GF-D8 (cell line): ENCODE results near the gene BIK.
"Not testable (repeated sequence)": the region's sequence is repeated elsewhere in the genome, so short reads cannot be mapped to it uniquely, and the experiment has no call there.

ENCODE experiments used
- DNase-seq: peaks from one replicate; lab custom pipeline; 2025; lab: John Stamatoyannopoulos, UW

The BIK gene

GRCh38 chr22:43136255-43136654 is 25.7 kb downstream of the BIK start:
- DNase-seq = no peak

DNA sequence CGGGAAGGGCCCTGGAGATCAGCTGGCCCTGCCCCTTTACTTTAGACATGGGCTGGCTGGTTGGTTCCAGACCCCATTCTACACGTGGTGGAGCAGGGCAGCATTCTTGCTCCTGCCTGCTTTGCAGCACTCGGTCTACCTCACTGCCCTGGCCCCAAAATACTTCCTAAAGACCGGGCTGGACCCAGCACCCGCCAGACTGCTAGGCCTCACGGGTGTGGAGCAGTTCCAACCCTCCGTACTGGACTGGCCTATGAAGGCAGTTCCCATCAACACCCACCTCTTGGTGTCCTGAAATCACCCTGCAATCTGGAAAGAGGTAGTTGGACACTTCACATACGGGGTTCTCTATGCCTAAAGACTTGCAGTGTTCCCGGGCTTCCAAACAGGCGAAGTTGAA is 26.3 kb downstream of the BIK start:
- no peak for DNase-seq

DNA sequence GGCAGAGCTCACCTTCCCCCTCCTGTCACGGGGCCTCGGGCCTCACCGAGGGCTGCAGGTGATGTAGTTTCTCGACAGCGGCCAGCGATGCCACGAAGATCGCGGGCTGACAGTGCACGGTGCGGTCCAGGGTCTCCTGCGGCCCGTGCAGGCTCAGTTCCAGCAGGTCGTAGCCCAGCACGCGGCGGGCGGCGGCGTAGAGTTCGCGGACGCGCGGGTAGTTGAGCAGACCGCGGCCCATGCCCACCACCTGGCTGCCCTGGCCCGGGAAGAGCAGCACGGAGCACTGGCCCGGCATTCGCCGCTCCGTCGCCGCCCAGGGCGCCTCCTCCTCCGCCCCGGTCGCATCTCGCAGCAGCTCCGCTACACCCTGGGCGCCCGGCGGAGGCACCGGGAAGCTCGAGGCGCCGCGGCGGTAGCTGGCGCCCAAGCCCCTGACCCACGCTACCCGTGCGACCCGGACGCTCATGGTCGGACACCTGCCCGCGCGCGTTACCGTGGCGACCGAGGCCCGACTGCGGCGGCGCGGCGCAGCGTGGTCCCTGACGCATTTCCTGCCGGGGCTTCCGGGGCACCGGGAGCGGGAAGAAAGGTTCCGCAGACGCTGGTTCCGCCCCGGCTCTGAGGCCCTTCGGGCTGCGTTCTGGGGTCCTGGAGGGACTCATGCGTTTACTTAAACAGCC is 32.5 kb downstream of the BIK start, which contains the start of gene MCAT:
TSS of gene MCAT (minus strand) at position 519 of the 683 bp plus-strand sequence. CDS start at position 469, 50 bp downstream.
- peak; percentile 47 for DNase-seq

DNA sequence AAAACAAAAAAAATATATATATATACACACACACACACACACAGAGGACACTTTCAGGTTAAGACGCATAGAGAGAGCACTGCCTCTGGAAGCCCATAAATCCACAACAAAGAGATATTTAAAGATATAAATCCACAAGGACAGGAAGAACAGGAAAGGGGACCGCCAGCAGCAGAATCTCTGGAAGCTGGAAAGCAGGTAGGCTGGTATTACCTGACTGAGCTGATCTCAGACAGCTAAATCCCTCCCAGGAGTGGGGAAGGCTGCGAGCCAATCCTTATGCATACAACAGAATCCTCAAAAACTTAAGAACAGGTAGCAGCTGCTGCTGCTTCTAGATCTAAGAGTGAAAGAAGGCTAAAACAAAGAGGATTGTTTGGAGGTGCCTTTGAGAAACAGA is 34.4 kb downstream of the BIK start:
- DNase-seq = no peak

- not testable (repeated sequence) for DNase-seq
Measured at GRCh38 chr22:43145371-43145770, 34.8 kb downstream of the BIK start.

DNA sequence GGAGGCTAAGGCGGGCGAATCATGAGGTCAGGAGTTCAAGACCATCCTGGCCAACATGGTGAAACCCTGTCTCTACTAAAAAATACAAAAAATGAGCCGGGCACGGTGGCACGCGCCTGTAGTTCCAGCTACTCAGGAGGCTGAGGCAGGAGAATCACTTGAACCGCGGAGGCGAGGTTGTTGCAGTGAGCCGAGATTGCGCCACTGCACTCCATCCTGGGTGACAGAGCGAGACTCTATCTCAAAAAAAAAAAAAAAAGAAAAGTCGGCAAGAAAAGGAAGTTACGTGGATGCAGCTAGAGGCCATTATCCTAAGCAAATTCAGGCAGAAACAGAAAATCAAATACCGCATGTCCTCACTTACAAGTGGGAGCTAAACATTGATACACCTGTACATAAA is 35.8 kb downstream of the BIK start:
- DNase-seq = peak; percentile 66

GRCh38 chr22:43147821-43148220 is 37.3 kb downstream of the BIK start:
- DNase-seq = peak; percentile 89

- peak; percentile 83 for DNase-seq
Measured at GRCh38 chr22:43148581-43148980, 38.0 kb downstream of the BIK start.

GRCh38 chr22:43150731-43151206 is 40.2 kb downstream of the BIK start:
- DNase-seq = no peak

- DNase-seq = peak; percentile 24
Measured at GRCh38 chr22:43151251-43152002, 40.9 kb downstream of the BIK start, which contains the start of gene TSPO. Gene TSPO (plus strand): TSS chr22:43151559. CDS start chr22:43159239, 7,680 bp downstream.

DNA sequence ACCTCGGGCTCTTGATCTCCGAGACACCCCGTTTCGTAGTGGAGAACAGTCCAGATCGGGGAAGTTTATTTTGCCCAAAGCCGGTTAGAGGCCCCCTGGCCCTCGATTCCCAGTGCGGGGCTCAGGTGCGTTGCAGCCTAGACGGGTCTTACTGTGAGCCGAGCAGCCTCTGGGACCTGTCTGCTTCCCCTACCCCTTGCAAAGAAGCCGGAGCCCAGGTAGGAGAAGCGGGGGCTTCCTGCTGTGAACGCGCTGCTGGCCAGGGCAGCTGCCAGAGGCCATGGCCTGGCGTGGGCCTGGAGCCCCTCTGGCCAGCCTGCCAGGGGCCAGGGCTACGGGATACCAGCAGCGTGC is 41.4 kb downstream of the BIK start:
- DNase-seq = no peak

GRCh38 chr22:43152357-43153071 is 42.0 kb downstream of the BIK start:
- DNase-seq = peak; percentile 8

- DNase-seq = no peak
Measured at GRCh38 chr22:43153899-43154298, 43.3 kb downstream of the BIK start.

- DNase-seq = no peak
Measured at GRCh38 chr22:43154887-43155536, 44.5 kb downstream of the BIK start.

- DNase-seq = no peak
Measured at GRCh38 chr22:43155789-43156188, 45.2 kb downstream of the BIK start.

- no peak for DNase-seq
Measured at GRCh38 chr22:43156413-43156812, 45.9 kb downstream of the BIK start.

DNA sequence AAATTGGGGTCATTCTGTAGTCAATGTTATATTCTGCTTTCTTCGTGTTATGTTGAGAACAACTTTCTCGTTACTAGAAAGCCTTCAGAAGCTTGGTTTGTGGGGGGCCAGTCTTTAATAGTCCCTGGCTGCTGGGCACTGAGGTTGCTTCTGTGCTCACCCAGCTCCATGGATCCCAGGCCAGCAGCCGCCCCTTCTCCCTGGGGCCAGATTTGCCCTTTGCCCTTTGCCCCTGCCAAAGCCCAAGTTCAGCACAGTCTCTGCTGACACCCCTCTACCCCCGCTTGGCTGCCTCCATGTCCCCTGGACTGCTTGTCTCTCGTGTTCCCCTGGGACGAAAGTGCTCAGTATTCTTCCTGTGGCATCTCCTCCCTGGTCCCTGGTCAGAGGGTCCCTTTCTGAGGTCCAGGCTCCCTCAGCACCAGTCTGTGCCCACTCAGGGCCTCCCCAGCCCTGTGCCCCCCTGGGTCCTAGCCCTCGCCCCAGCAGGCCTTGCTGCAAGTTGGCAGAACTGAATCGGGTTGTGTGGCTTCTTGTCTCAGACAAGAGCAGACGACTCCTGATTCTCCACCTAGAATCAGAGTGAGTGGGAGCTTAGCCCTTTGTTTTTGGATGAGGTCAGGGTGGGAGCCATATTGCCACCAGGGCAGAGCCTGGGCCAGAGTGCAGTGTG is 47.5 kb downstream of the BIK start:
- no peak for DNase-seq

GRCh38 chr22:43158778-43159483 is 48.4 kb downstream of the BIK start:
- DNase-seq = no peak

DNA sequence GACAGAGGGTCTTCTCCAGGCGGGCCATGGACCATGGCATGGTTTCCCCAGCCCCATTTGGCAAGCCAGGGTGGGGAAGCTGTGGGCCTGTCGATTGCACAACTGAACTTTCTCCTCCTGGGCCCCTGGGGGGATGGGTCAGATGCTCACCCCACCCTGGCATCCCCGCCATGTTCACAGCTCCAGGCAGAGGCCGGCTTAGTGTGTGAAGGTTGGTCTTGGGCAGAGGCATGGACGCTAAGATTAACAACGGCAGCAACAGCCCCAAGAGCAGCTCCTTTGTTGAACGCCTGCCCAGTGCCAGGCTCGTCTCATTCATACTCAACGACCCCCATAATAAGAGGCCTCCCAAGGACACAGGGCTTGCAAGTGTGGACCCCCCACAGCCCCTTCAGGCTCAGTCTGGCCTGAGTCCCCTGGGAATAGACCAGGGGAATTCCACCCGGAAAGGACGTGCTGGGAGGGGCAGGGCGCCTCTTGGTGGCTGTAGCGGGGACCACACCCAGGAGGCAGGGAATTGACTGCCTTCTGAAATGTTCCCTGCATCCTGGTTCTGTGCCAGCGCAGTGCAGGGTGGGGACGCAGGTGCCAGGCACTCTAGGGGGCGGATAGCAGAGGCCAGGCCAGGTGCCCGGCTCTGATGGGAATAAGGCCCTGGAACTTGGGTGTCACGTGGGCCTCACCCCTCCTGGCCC is 49.1 kb downstream of the BIK start:
- DNase-seq = no peak

GRCh38 chr22:43160497-43161126 is 50.1 kb downstream of the BIK start:
- no peak for DNase-seq
